ENCODE data around the gene SORCS2. TPM values are rescaled to one million over a fixed set of nuclear protein-coding genes. Genes with fewer than 3 reads are reported as not detected.
"Not testable (repeated sequence)": the region's sequence is repeated elsewhere in the genome, so short reads cannot be mapped to it uniquely, and the experiment has no call there.

The SORCS2 gene
- total RNA-seq, 1 donor from 2014 or later, result 1.7 TPM

GRCh38 chr4:7552466-7552865 is 360.1 kb downstream of the SORCS2 start:
- no peak for DNase-seq (ENCODE audit: low spot score)

- no peak for DNase-seq (ENCODE audit: low spot score)
Observed at GRCh38 chr4:7553280-7553679, 360.9 kb downstream of the SORCS2 start.

DNA sequence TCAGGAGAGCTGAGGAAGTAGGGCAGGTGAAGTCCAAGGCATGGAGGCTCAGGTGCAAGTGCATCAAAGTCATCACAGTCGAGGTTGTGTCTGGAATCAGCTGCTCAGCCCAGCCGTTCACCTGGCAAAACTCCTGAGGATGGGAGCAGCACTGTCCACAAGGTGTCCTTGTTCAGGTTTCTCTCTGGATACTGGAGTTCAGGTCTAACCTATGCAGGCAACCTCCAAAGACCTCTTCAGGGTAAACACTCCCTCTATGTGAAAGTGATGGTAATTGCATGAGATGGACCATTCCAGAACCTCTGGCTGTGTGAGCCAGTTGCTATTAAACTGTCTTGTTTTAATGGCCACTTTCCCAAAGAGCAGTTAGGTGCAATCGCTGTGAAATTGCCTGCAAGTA is 362.6 kb downstream of the SORCS2 start:
- DNase-seq (ENCODE audit: low spot score), result no peak

DNA sequence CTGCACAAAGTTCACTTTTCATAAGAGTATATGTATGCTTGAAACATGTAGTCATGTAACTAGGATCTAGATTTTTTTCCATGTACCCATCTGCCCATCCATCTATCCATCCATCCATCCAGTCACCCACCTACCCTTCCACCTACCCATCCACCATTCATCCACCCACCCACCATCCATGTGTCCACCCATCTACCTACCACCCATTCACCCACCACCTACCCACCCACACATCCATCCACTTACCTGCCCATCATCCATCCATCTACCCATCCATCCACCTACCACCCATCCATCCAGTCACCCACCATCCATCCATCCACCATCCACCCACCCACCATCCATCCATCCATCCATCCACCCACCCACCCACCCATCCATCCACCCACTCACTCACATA is 364.2 kb downstream of the SORCS2 start:
- no peak for DNase-seq (ENCODE audit: low spot score)

GRCh38 chr4:7557456-7557855 is 365.1 kb downstream of the SORCS2 start:
- DNase-seq (ENCODE audit: low spot score), result no peak

DNA sequence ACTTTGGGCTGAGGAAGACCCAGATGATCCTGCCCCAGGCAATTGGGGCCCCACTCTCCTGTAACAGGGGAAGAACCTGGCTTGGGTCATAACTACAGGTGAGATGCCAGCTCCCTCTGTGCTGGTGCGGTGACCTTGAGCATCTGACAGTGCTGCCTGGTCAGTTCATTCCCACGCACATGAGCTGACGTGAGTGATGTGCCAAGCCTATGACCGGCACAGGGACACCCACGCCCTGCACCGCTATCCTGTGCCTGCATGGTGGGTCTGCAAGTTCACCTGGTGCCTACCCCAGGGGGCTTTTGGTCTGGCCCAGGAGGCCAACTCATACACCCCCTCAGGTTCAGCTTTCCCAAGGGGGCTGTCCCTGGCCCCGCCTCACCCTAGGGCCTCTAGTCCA is 366.1 kb downstream of the SORCS2 start:
- DNase-seq (ENCODE audit: low spot score), result no peak

- no peak for DNase-seq (ENCODE audit: low spot score)
Observed at GRCh38 chr4:7559316-7559715, 367.0 kb downstream of the SORCS2 start.

DNA sequence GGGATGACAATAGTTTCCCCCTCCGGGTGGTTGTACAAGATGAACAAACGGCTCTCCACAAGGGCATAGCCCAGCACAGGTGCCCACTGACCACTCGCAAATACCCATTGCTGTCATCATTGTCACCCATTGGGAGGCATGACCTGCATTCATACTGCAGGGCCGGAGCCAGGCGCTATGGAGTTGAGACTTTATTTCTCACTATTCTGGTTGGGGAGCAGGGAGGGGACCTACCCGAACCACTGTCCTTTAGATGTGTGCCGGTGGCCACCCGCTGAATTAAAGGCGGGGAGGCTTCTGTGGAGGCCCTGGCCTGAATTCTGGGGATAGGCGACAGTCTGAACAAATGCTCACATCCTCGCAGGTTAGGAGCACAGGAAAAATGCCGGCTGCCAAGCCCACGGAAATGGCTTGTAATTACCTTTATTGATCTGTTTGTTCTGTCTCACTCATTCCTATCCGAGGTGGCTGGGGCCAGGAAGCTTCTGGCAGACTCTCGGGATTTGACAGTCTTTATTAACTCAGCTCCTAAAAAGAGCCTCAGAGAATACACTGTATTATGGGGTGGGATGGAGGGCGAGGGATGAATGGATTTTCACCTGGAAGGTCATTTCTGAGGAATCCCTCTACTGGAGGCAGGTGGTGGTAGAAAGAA is 367.5 kb downstream of the SORCS2 start:
- DNase-seq (ENCODE audit: low spot score), result peak; percentile 76

DNA sequence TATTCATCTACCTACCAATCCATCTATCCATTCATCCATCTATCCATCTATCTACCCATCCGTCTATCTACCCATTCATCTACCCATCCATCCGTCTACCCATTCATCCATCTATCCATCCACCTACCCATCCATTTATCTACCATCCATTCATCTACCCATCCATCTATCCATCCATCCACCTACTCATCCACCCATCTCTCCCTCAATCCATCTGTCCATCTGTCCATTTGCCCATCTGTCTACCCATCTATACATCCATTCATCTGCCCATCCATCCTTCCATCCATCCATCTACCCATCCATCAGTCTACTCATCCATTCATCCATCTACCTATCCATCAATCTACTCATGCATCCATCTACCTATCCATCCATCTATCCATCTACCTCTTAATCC is 369.2 kb downstream of the SORCS2 start:
- no peak for DNase-seq (ENCODE audit: low spot score)

DNA sequence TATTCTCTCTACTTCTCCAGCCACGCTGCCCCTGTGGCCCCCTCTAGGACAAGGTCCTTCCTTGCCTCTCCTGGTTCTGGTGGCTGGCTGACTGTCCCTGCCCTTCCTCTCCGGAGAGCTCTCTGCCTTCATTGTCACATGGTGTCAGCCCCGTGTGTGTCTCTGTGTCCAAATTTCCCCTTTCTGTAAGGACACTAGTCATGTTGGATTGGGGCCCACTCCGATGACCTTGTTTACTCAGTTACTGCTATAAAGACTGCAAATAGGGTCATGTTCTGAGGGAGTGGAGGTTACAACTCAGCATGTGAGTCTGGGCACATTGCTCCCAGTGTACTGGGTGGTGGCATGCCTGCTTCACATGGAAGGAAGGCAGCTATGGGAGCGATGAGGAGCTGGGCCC is 371.9 kb downstream of the SORCS2 start:
- no peak for DNase-seq (ENCODE audit: low spot score)

GRCh38 chr4:7565483-7565882 is 373.1 kb downstream of the SORCS2 start:
- DNase-seq (ENCODE audit: low spot score), result no peak

DNA sequence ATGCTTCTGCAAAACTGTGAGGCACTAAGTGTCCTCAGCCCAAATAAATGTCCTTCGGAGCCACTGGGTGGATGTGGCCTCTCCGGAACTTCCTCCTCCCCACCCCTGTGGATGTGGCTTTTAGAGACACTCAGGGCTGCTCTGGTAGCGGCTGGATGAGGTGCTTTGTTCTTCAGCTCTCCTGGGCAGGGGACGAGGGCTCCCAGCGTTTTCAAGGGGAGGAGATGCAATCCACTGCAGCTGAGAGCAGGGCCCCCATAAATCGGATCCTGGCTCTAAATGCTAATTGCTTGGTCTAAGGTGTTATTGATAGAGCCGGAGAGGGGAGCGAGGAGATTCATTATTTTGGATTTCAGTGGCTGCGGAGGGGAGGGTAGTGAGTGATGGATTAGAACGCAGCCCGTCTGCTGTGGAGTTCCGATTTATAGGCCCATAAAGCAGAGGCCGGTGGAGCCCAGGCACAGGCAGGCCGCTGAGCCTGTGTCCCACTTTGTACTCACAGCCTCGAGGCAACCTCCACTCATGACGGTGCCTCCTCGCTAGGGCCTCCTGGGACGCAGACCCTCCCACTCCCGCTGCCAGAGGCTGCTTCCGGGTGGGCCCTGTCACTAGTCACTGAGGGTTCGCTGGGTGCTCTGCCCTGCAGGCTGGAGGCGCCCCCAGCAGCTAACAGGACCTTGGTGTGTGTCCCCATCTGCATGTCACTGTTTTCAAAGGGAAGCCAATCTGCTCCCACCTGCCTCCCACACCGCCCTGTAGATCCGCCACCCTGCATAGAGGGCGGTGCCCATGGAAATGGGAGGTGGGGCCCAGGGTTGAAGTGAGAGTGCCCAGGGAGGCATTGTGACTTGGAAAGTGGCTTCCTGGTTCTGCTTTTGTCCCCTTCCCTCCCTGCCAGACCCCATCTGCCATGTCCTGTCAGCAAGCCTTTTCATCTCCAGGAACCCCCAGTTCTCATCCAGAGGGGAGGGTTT is 377.8 kb downstream of the SORCS2 start:
- no peak for DNase-seq (ENCODE audit: low spot score)

DNA sequence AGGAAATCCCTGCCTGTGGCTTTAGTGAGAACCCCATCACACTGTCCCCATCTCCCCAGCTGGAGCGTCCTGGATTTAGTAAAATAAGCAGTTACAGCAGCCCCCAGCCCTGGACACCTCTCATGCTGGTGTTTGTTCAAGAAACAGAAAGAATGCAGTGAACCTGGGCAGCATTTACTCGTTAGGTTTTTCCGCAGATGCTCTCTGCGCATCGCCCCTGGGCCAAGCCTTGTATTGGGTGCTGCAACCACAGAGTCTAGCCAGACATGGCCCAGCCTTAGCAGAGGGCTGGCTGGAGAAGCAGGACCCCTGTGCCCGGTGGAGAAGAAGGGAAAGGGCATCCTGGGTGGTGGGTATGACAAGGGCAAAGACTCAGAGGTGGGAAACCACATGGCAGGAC is 378.7 kb downstream of the SORCS2 start:
- DNase-seq (ENCODE audit: low spot score), result no peak

DNA sequence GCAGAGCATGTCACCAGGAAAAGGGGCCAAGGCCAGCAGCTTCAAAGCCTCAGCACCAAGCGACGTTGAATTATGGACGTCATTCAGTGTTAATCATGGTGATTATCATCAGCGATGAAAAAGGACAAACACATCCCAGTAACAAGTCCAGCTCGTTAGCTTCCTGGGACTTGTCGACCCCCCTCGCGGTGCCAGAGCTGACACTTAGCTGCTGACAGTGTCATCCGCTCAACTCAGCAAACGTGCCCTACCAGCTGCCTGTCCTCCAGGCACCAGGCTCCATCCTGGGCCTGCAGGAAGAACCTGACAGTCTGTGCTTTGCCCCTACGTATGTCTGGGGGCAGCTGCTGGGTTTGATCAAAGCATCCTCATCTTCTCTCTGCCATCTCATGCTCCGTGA is 379.4 kb downstream of the SORCS2 start:
- DNase-seq (ENCODE audit: low spot score), result no peak

DNA sequence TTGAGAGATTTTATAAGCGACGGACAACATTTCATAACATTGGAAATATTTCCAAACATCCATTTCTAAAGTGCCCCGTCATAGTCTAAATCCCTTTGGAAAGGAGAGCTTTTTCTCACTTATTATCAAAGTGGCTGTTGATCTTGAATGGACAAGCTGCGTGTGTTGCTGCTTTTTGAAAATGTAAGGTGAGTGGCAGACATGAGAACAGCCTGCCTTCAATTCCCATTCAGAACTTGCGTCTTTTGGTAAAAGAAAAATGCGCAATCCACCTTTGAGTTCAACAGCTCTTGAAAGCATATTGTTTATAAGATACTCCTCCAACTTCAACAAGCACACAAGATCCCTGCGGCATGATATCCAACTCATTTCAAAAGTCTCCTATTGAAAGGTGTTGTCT is 380.6 kb downstream of the SORCS2 start:
- no peak for DNase-seq (ENCODE audit: low spot score)

GRCh38 chr4:7573576-7574091 is 381.3 kb downstream of the SORCS2 start:
- DNase-seq (ENCODE audit: low spot score), result no peak

- no peak for DNase-seq (ENCODE audit: low spot score)
Observed at GRCh38 chr4:7574287-7575014, 382.1 kb downstream of the SORCS2 start.

GRCh38 chr4:7575426-7575825 is 383.1 kb downstream of the SORCS2 start:
- DNase-seq (ENCODE audit: low spot score), result no peak

GRCh38 chr4:7577361-7578039 is 385.2 kb downstream of the SORCS2 start:
- not testable (repeated sequence) for DNase-seq (ENCODE audit: low spot score)

GRCh38 chr4:7581477-7581876 is 389.1 kb downstream of the SORCS2 start:
- peak; percentile 28 for DNase-seq (ENCODE audit: low spot score)

DNA sequence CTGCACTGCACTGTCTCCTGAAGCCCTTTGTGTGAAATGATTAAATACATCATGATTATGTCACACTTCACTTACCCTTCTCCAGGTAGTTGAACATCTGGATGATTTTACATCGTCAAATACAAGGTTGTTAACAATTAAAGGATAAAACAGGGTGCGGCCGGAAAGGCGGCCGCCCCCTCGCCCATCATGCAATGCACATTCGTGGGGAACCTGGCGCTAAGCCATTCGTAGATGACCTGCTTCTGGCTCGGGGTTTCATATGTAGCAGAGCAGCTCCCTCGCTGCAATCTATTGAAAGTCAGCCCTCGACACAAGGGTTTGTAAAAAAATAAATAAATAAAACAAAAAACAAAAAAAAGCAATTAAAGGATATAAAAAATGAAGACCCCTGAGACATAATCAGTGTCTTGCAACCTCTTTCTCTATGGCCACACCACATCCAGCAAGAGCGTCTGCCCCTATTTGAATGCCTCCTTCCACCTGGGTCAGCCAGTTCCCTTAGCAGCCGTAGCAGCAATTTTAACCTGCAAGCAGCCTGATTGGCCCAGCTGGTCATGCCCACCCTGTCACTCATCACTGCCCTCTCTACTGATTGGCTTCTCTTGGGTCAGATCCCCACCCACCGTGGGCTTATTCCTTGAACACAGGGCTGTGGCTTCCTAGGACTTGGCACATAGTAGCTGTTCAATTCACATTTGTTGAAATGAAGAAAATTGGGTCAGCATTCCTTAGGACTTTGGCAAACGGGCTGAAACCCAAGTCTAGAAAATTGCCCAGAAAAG is 390.2 kb downstream of the SORCS2 start:
- DNase-seq (ENCODE audit: low spot score), result no peak

All from mucosa of gallbladder (tissue), 1 donor.